Astrocyte (in vitro differentiated cells and primary cell): Measurements from ENCODE around the gene GDE1.

Source experiments
- EZH2 ChIP-seq: IDR thresholded peaks from 2 replicates; pipeline ENCODE4 v1.6.1; 2012; ENCODE audit warnings: mild to moderate bottlenecking, low read length, inconsistent platforms; ENCODE audit not compliant: insufficient read depth
- TF ChIP-seq, protein P1 (sequence below): IDR thresholded peaks from 2 replicates; pipeline ENCODE4 v1.5.1; 2011; ENCODE audit warnings: low read depth, mild to moderate bottlenecking, inconsistent platforms, low read length, moderate library complexity; ENCODE audit not compliant: insufficient read depth

DNA sequence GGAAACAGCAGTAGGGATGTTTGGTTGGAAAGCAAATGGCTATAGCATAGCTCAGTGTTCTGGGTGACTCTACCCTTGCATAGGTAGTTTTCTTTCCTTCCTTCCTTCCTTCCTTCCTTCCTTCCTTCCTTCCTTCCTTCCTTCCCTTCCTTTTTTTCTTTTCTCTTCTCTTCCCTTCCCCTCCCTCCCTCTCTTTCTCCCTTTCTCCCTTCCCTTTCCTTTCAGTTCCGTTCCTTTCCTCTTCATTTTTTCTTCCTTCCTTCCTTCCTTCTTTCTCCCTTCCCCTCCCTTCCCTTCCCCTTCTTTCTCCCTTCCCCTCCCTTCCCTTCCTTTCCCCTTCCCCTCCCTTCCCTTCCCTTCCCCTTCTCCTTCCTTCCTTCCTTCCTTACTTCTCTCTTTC, 31.3 kb downstream of the GDE1 start:
- TF ChIP-seq, protein P1, sequence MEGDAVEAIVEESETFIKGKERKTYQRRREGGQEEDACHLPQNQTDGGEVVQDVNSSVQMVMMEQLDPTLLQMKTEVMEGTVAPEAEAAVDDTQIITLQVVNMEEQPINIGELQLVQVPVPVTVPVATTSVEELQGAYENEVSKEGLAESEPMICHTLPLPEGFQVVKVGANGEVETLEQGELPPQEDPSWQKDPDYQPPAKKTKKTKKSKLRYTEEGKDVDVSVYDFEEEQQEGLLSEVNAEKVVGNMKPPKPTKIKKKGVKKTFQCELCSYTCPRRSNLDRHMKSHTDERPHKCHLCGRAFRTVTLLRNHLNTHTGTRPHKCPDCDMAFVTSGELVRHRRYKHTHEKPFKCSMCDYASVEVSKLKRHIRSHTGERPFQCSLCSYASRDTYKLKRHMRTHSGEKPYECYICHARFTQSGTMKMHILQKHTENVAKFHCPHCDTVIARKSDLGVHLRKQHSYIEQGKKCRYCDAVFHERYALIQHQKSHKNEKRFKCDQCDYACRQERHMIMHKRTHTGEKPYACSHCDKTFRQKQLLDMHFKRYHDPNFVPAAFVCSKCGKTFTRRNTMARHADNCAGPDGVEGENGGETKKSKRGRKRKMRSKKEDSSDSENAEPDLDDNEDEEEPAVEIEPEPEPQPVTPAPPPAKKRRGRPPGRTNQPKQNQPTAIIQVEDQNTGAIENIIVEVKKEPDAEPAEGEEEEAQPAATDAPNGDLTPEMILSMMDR, result no peak
- no peak for TF ChIP-seq EZH2
